ENCODE measurements around the gene ESPNL.

Gene ESPNL

DNA sequence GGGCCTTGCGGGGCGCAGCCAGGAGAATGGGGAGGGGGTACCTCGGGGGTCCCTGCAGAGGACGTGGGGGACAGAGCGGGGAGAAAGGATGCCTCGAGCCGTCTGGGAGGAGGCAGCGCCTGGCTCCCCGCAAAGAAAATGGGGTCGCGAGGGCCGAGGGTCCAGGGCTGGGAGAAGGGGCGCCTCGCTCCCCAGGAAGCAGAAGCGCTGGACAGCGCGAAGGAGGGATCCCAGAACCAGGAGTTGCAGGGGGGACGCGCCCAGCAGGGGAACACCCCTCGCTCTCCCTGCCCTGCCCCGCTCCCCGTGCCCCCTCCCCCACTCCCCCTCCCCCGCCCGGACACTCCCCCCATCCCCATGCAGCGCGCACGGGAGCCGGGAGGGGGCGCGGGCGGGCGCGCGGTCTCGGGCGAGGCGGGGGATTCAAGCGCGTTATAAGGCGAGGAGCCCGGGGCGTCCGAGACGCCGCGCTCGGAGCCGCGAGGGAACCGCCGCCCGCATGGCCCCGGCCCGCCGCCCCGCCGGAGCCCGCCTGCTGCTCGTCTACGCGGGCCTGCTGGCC is 58.5 kb downstream of the ESPNL start, which contains the start of gene ERFE:
Gene ERFE (plus strand): TSS at position 462 of the 562 bp plus-strand sequence. CDS start 38 bp downstream, at position 500.
- peaks cover 0 to 10% of the 10 kb centered on the region in 2 donors for H3K9me3 Mint-ChIP-seq
- peaks cover 45% of the 10 kb centered on the region for H3K27me3 Mint-ChIP-seq
- peak; percentile 60 to 69 for DNase-seq
- H3K27ac Mint-ChIP-seq, result no peak within 1 kb of the TSS
- peak; percentile 74 for ATAC-seq
- peaks cover 19% of the 10 kb centered on the region for H3K4me1 Mint-ChIP-seq
- H3K4me3 Mint-ChIP-seq, result peak within 1 kb of the TSS; percentile 75 to 83

DNA sequence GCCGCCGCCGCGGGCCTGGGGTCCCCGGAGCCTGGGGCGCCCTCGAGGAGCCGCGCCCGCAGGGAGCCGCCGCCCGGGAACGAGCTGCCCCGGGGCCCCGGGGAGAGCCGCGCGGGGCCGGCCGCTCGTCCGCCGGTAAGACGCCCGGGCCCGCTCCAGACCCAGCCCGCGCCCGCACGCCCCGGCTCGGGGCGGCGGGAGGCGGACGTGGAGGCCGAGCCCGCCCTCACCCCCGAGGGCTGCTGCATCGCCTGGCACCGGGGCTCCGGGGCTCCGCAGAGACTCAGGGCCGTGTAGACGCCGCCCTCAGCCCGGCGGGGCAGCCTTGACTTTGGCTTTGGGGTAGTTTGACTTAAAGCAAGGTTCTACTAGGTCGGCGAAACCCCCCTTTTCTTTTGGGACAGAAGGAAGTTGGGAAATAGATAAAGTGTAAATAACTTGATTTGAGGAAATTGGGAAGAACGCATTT is 59.0 kb downstream of the ESPNL start:
- Mint-ChIP-seq H3K4me1 (peaks cover 19% of the 10 kb centered on the region), H3K27me3 (peaks cover 47% of the 10 kb centered on the region), H3K9me3 (peaks cover 0 to 6% of the 10 kb centered on the region in 2 donors), H3K4me3 (peak overlapping the region; percentile 75 to 83), H3K27ac (no peak overlapping the region)
- peak; percentile 68 for ATAC-seq
- DNase-seq, result peak in 1 of 2 donors; percentile 40

DNA sequence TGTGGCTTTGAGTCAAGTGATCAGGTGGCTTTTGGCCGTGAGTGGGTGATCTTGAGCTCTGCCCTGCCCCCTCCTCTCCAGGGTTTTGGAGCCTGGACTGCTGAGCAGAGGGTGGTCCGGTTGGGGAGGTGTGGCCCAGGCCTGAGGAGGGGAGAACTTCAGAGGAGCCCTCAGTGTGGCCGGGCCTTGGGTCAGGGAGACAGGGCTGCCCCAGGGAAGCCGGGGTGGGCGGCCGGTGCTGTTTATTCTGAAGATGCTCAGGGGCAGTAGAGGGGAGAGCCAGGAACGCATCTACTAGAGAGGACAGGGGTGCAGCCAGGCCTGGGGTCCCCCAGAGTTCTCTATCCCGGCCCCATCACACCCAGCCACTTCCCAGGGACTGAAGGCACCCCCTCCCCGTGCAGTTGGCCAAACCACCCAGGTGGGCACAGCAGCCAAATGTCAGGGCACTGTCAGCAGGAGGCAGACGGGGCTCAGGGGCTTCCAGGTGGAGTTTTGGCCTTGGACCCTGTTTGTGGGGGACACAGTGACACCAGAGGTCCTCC is 59.6 kb downstream of the ESPNL start:
- no peak for ATAC-seq

DNA sequence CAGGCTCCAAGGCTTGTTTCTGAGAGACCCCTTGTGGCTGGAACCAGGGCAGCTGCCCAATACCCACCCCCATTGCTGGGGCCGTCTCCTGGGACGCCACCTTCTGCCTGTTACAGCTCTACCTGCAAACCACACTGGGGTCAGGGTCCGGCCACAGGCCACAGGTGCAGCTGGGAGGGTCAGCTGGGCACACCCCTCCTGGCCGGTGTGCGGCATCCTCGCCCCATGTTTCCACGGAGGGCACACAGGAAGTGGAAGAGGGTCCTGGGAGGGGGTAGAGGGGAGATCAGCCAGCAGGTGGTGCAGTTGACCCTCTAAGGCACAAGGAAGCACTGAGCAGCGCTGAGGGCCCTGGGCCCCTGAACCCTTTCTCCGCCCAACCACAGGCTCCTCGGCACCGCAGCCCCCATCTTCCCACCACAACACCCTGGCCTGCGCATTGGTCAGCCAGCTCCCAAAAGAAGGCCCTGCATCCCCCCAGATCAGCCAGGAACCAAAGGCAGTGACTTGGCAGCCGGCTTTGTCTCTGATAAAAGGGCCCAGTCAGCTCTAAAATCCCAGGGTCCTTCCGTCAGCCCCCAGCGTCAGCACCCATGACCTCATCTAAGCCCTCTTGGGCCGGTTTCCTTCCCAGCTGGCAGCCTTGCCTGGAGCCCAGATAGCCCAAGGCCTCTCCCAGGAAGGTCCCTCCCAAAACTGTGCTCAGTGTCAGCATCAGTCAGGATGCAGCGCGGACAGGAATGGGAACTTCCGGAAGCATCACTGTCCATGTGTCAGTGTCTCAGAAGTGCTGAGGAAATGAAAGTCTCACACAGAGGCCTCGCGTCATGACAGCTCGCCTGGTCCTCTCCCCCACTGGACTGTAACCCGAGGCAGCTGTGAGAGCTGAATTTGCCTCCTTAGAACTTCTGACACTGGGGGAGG is 60.3 kb downstream of the ESPNL start:
- Mint-ChIP-seq H3K9me3 (no peaks in the 10 kb centered on the region), H3K4me3 (peak overlapping the region in 1 of 2 donors; percentile 83), H3K4me1 (peaks cover 30% of the 10 kb centered on the region), H3K27me3 (peaks cover 61% of the 10 kb centered on the region), H3K27ac (no peak overlapping the region)
- ATAC-seq (peak; percentile 50), DNase-seq (peak; percentile 40 to 42)

More for the DNA sequence above, 59.6 kb downstream of the ESPNL start:
- no peak overlapping the region for H3K27ac Mint-ChIP-seq
- peaks cover 0 to under 1% of the 10 kb centered on the region in 2 donors for H3K9me3 Mint-ChIP-seq
- peaks cover 25% of the 10 kb centered on the region for H3K4me1 Mint-ChIP-seq
- H3K27me3 Mint-ChIP-seq, result peaks cover 53% of the 10 kb centered on the region
- DNase-seq, result no peak
- H3K4me3 Mint-ChIP-seq, result peak overlapping the region; percentile 75 to 83

DNA sequence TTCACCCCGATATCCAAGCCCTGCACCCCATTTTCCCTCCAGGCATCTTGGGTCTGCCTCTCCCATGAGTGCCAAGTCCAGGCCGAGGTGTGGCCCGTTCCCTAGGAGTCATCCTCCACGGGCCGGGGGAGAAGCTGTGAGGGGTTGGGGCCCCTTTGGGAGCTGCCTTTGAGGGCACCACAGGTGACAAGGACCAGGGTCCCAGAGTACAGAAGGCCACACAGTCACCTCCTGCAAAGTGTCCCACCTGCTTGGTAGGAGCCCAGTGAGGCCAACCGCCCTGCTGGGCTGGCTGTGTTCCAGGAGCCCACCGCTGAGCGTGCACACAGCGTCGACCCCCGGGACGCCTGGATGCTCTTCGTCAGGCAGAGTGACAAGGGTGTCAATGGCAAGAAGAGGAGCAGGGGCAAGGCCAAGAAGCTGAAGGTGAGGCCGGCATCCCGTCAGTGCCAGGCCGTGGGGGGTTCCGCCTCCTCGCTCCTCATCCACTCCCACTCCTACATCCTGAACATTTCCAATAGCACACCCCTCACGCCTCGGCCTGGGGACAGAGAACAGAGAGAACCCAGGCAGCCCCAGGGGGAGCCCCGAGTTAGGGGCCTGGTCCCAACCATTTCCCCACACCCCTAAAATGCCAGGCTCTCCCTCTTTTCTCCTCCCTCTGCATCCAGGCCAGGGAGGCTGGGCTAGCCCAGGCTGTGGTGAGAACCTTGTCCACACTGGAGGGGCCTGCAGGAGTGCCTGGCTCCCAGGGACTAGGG is 61.3 kb downstream of the ESPNL start:
- ATAC-seq (no peak), DNase-seq (no peak)
- Mint-ChIP-seq H3K27ac (no peak overlapping the region), H3K4me1 (peaks cover 30% of the 10 kb centered on the region), H3K9me3 (no peaks in the 10 kb centered on the region), H3K27me3 (peaks cover 66% of the 10 kb centered on the region), H3K4me3 (no peak overlapping the region)

DNA sequence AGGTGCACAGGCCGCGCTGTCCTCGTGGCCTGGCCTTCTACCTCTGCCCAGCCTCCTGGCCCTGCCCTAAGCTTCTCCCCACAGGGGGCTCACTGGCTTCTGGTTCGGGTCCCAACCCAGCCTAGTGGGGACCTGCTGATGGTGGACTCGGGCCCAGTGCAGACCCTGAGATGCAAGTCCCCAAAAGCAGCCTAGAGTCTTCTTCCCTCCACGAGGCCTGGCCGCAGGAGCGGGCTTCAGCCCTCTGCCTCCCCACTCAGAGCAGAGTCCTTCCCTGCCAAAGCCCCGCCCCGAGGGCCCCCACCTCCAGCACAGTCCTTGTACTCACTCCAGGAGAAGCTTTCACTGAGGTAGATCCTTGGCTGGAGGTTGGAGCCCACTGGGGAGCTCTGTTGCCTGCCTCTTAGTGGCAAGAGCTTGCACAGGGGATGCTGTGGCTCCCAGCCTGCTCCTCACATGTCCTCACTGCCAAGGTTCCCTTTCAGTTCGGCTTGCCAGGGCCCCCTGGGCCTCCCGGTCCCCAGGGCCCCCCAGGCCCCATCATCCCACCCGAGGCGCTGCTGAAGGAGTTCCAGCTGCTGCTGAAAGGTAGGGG is 62.2 kb downstream of the ESPNL start:
- ATAC-seq, result no peak
- peaks cover 66% of the 10 kb centered on the region for H3K27me3 Mint-ChIP-seq
- H3K4me3 Mint-ChIP-seq, result no peak overlapping the region
- peaks cover 30% of the 10 kb centered on the region for H3K4me1 Mint-ChIP-seq
- no peaks in the 10 kb centered on the region for H3K9me3 Mint-ChIP-seq
- no peak for DNase-seq
- H3K27ac Mint-ChIP-seq, result no peak overlapping the region

DNA sequence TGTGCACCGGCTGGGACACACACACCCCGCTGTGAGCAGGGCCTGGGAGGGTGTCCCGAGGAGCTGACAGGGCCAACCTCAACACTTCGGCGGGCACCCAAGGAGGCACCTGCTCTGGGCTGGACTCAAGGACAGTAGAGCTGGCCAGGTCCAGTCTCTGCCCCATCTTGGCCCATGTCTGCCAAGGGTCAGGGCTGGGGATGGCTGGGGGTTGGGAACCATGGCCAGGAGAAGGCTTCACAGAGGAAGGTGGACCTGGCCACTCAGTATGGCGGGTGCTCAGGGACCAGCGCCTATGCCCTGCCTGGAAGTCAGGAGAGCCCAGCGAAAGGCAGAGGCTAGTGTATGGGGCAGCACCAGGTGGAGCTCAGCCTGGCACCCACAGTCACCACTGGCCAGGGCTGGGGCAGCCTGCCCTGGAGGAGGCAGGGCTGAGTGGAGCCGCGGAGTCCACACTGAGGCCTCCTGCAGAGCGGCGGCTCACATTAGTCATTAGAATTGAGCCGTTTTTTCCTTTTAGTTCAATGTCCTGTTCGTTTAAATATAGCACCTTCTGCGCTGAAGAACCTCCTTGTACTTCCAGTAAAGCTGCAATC is 62.8 kb downstream of the ESPNL start:
- DNase-seq (no peak), ATAC-seq (no peak)
- Mint-ChIP-seq H3K9me3 (no peaks in the 10 kb centered on the region), H3K4me1 (peaks cover 30% of the 10 kb centered on the region), H3K4me3 (no peak overlapping the region), H3K27ac (no peak overlapping the region), H3K27me3 (peaks cover 66% of the 10 kb centered on the region)

DNA sequence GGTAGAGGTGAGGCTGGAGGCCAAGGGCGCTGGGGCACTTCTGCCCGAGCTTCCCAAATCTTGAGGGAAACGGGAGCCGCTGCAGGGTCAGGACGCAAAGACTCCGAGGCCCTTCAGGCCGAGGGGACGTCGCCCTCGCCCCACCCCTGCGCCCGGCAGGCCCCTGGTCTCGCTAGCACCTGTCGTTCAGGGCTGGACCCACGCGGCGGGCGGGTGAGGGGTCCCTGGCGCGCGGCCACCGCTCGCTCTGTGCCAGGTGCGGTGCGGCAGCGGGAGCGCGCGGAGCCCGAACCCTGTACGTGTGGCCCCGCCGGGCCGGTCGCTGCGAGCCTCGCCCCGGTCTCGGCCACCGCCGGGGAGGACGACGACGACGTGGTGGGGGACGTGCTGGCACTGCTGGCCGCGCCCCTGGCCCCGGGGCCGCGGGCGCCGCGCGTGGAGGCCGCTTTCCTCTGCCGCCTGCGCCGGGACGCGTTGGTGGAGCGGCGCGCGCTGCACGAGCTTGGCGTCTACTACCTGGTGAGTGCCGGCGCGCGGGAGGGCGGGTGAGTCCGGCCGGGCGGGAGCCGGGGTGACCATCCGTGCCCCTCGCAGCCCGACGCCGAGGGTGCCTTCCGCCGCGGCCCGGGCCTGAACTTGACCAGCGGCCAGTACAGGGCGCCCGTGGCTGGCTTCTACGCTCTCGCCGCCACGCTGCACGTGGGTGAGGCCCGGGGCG is 63.5 kb downstream of the ESPNL start:
- Mint-ChIP-seq H3K4me3 (no peak overlapping the region), H3K9me3 (no peaks in the 10 kb centered on the region), H3K27ac (no peak overlapping the region), H3K27me3 (peaks cover 66% of the 10 kb centered on the region), H3K4me1 (peaks cover 30% of the 10 kb centered on the region)
- no peak for ATAC-seq
- no peak for DNase-seq

DNA sequence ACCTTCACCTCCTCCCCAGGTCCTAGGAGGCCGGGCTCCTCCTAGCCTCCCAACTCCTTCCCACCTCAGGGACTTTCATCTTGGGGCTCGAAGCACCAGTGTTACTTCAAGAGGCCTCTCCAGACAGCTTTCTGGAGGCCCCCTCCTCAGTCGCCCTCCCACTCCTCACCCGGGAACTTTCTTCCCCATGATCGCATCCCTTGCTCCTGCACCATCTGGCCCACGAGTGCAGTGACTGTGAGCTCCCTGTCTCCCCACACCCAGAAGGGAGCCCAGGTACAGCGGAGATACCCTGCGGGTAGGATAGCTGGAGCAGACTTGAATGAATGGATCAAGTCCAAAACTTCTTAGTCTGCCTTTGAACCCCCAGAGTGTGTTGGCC is 64.8 kb downstream of the ESPNL start:
- Mint-ChIP-seq H3K4me3 (no peak overlapping the region), H3K9me3 (no peaks in the 10 kb centered on the region), H3K27me3 (peaks cover 56% of the 10 kb centered on the region), H3K4me1 (peaks cover 24% of the 10 kb centered on the region), H3K27ac (no peak overlapping the region)
- DNase-seq, result no peak
- no peak for ATAC-seq

DNA sequence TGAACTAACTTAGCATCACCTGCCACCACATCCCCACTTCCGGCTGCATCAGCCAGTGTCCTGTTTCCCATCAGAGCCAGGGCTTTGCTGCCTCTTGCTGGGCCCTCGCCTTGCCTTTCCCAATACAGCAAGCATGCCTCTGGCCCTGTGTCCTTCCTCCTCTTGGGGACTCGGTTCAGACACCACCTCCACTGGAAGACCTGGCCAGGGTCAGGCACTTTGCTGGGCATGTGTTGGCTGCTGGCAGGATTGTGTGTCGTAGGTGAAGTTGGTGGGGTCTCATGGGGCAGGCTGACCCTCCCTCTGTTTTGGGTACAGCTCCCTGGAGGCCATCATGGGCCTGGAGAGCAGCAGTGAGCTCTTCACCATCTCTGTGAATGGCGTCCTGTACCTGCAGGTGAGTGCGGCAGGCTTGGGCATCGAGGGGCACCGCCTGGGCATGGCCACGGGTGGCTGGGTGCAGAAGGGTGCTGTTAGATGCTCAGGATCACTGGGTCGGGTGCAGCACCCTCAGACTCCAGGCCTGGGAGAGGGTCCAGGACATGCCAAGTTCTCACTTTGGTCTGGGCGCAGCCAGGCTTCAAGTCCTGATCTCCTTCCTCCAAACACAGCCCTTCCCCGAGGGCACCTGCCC is 65.3 kb downstream of the ESPNL start:
- Mint-ChIP-seq H3K27ac (no peak overlapping the region), H3K27me3 (peaks cover 51% of the 10 kb centered on the region), H3K4me1 (peaks cover 22% of the 10 kb centered on the region), H3K9me3 (no peaks in the 10 kb centered on the region), H3K4me3 (no peak overlapping the region)
- ATAC-seq, result no peak
- DNase-seq, result peak in 1 of 2 donors; percentile 8

DNA sequence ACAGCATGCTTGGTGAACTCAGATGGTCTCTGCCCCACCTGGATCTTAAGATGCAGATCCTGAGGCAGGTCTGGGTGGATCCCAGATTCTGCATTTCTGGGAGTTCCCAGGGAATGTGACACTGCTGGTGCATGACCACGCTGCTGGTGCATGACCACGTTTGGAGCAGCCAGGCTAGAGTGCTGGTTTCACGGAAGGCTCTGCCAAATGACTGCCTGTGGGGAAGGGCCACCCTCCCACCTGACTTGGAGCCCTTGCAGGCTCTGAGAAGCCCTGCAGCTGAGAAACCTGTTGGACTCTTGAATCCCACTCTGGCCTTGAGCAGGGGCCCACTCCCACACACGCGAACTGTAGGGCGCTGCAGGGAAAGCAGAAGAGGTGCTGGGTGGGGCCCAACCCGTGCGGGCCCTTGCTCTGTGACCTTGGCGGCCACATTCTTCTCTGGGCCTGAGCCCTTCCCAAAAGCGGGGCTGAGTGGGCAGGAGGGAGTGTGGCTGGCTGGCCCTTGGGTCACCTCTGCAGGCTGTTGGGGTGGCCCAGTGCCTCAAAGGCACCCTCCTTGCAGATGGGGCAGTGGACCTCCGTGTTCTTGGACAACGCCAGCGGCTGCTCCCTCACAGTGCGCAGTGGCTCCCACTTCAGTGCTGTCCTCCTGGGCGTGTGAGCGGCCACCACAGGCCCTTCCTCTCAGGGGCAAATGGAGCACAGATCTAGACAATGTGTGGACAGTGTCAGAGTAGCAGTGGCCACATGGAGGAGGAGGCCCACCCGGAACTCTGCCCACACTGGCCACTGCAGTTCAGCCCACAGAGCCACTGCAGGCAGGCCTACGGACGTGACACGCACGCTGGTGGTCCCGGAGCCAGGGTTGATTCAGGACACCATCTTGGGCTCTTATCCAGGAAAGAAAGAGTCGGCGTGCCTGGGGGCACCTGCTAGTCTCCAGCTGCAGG is 66.5 kb downstream of the ESPNL start:
- DNase-seq (peak in 1 of 2 donors; percentile 9), ATAC-seq (no peak)
- peaks cover 17% of the 10 kb centered on the region for H3K4me1 Mint-ChIP-seq

DNA sequence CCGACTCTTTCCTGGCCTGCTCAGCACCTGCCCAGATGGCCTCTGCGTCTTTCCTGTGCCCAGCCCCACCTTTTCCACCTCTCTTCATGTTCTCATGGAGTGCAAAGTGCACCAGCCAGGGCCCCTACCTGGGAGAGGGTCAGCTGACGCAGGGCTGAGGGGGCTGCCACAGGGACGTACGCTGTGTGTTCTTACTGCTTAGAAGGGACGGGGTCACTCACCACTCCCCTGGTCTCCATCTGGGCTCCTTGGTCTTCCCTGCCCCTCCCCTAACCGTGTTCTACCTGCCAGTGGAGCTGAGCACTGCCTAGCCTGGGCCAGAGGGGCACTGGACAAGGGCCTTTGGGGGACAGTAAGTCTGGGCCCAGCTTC is 67.2 kb downstream of the ESPNL start:
- DNase-seq, result peak in 1 of 2 donors; percentile 6
- ATAC-seq, result no peak
- no peaks in the 10 kb centered on the region for H3K9me3 Mint-ChIP-seq

More for the DNA sequence above, 66.5 kb downstream of the ESPNL start:
- Mint-ChIP-seq H3K27ac (no peak overlapping the region), H3K9me3 (no peaks in the 10 kb centered on the region), H3K4me3 (no peak overlapping the region), H3K27me3 (peaks cover 38% of the 10 kb centered on the region)

DNA sequence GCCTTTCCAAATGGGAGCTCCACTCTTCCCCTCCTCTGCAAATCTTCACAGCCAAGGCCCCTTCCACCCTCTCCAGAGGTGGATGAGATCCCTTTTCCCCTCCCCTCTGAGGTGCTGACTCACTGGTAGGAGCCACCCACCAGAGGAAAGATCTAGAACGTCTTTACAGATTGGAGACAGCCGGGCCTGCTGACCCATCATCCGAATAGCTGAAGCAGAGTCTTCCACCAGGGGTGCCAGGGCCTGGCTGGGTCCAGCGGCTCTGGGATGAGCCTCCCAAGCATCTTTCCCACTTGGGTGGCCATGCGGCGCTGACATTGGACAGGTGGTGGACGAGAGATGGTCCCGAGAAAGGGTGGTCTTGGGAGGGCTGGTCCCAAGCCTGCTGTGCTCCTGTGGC is 67.6 kb downstream of the ESPNL start:
- peak in 1 of 2 donors; percentile 5 for DNase-seq
- Mint-ChIP-seq H3K4me3 (no peak overlapping the region), H3K9me3 (no peaks in the 10 kb centered on the region), H3K4me1 (peaks cover 17% of the 10 kb centered on the region), H3K27me3 (peaks cover 27% of the 10 kb centered on the region), H3K27ac (peak overlapping the region in 1 of 2 donors; percentile 82)
- ATAC-seq, result no peak

More for the DNA sequence above, 67.2 kb downstream of the ESPNL start:
- H3K4me3 Mint-ChIP-seq, result no peak overlapping the region
- no peak overlapping the region for H3K27ac Mint-ChIP-seq
- H3K4me1 Mint-ChIP-seq, result peaks cover 17% of the 10 kb centered on the region
- H3K27me3 Mint-ChIP-seq, result peaks cover 32% of the 10 kb centered on the region
